ENCODE data around the gene ANK3. TPM values are rescaled to one million over a fixed set of nuclear protein-coding genes. Genes with fewer than 3 reads are reported as not detected.

ANK3 gene
- total RNA-seq, 2 donors from 2014 or later, result 46.0 to 47.8 TPM

DNA sequence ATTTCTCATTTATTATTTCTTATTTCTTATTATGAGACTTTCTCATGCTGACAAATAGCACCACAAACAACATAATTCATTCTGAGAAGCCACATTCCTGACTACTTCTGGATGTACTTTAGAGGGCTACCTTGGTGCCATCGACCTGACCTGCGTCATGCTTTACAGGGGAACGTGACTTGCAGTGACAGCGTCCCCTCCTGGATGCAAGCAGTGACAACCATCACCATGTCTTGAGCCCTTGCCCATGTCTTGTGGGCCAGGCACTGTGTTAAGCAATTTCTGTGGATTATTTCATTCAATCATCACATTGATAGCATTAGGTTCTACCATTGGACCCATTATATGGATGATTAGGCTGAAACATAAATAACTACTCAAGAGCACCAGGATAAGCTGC is 137.0 kb downstream of the ANK3 start:
- intact Hi-C loops (cut with DNase I), result no loop called here
- H3K36me3 ChIP-seq, result no peaks in the 10 kb centered on the region
- no peaks in the 10 kb centered on the region for H3K27me3 ChIP-seq (replicated peaks; ENCODE audit: insufficient read depth)
- H3K4me1 ChIP-seq (replicated peaks), result no peaks in the 10 kb centered on the region
- no peaks in the 10 kb centered on the region for H3K9me3 ChIP-seq
- TF ChIP-seq, protein P1, sequence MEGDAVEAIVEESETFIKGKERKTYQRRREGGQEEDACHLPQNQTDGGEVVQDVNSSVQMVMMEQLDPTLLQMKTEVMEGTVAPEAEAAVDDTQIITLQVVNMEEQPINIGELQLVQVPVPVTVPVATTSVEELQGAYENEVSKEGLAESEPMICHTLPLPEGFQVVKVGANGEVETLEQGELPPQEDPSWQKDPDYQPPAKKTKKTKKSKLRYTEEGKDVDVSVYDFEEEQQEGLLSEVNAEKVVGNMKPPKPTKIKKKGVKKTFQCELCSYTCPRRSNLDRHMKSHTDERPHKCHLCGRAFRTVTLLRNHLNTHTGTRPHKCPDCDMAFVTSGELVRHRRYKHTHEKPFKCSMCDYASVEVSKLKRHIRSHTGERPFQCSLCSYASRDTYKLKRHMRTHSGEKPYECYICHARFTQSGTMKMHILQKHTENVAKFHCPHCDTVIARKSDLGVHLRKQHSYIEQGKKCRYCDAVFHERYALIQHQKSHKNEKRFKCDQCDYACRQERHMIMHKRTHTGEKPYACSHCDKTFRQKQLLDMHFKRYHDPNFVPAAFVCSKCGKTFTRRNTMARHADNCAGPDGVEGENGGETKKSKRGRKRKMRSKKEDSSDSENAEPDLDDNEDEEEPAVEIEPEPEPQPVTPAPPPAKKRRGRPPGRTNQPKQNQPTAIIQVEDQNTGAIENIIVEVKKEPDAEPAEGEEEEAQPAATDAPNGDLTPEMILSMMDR (IDR thresholded peaks at IDR 0.05), result no peak
- TF ChIP-seq POLR2A (IDR thresholded peaks at IDR 0.05) (no peak), POLR2AphosphoS5 (IDR thresholded peaks at IDR 0.05) (no peak)
- H3K4me3 ChIP-seq, result no peak overlapping the region
- no peak overlapping the region for H3K27ac ChIP-seq
- DNase-seq (ENCODE audit: low spot score), result no peak
- WGBS, result 92% methylated on average over 4 of the region's 4 CpGs

DNA sequence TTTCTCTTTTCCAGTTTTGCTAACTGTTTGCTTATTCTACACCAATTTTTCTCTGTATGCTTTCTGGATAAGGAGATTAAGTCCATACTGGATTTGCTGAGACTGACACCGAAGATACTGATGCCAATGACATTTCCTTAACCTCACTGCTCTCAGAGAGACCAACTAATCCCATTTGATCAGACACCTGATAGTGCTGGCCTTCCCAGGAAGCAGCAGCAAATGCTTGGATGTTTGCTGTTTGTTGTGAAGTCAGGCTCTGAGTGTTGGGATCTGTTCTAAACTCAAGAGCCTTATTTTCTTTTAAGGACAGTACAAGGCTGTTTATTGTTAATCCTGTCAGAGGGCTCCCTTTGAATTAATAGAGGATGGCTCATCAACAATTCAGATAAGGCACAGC is 143.3 kb downstream of the ANK3 start:
- no peaks in the 10 kb centered on the region for H3K4me1 ChIP-seq (replicated peaks)
- no peaks in the 10 kb centered on the region for H3K9me3 ChIP-seq
- TF ChIP-seq, protein P1 (IDR thresholded peaks at IDR 0.05), result no peak
- TF ChIP-seq POLR2A (IDR thresholded peaks at IDR 0.05) (no peak), POLR2AphosphoS5 (IDR thresholded peaks at IDR 0.05) (no peak)
- WGBS, result 48% methylated on average over 1 of the region's 1 CpG
- H3K36me3 ChIP-seq, result no peaks in the 10 kb centered on the region
- no peak overlapping the region for H3K27ac ChIP-seq
- no peak overlapping the region for H3K4me3 ChIP-seq
- intact Hi-C loops (cut with DNase I), result no loop called here
- no peak for DNase-seq (ENCODE audit: low spot score)
- H3K27me3 ChIP-seq (replicated peaks; ENCODE audit: insufficient read depth), result no peaks in the 10 kb centered on the region

- Histone ChIP-seq H3K36me3 (no peaks in the 10 kb centered on the region), H3K9me3 (no peaks in the 10 kb centered on the region), H3K27me3 (replicated peaks; ENCODE audit: insufficient read depth) (no peaks in the 10 kb centered on the region), H3K4me1 (replicated peaks) (no peaks in the 10 kb centered on the region), H3K4me3 (no peak overlapping the region), H3K27ac (no peak overlapping the region)
- DNase-seq (ENCODE audit: low spot score), result no peak
- WGBS, result 78% methylated on average over 1 of the region's 1 CpG
- intact Hi-C loops (cut with DNase I), result loop anchor here (2.0 kb wide), 1 partner anchor 198 kb away; no protein-coding TSS in a partner anchor
- TF ChIP-seq POLR2A (IDR thresholded peaks at IDR 0.05) (no peak), POLR2AphosphoS5 (IDR thresholded peaks at IDR 0.05) (no peak)
- TF ChIP-seq, protein P1 (IDR thresholded peaks at IDR 0.05), result no peak
These were observed 150.4 kb downstream of the ANK3 start for GRCh38 chr10:60239228-60239627.

GRCh38 chr10:60238759-60239100 is 150.9 kb downstream of the ANK3 start:
- intact Hi-C loops (cut with DNase I), result loop anchor here (2.0 kb wide), 1 partner anchor 198 kb away; no protein-coding TSS in a partner anchor
- H3K36me3 ChIP-seq, result no peaks in the 10 kb centered on the region
- no peaks in the 10 kb centered on the region for H3K27me3 ChIP-seq (replicated peaks; ENCODE audit: insufficient read depth)
- no peak overlapping the region for H3K4me3 ChIP-seq
- H3K4me1 ChIP-seq (replicated peaks), result no peaks in the 10 kb centered on the region
- no peak for DNase-seq (ENCODE audit: low spot score)
- H3K9me3 ChIP-seq, result no peaks in the 10 kb centered on the region
- H3K27ac ChIP-seq, result no peak overlapping the region
- TF ChIP-seq POLR2AphosphoS5 (IDR thresholded peaks at IDR 0.05), result no peak
- no peak for TF ChIP-seq POLR2A (IDR thresholded peaks at IDR 0.05)
- TF ChIP-seq, protein P1 (IDR thresholded peaks at IDR 0.05), result no peak

GRCh38 chr10:60237977-60238758 is 151.5 kb downstream of the ANK3 start:
- DNase-seq (ENCODE audit: low spot score), result peak; percentile 34
- H3K9me3 ChIP-seq, result no peaks in the 10 kb centered on the region
- TF ChIP-seq, protein P1 (IDR thresholded peaks at IDR 0.05), result peak in 2 of 4 experiments; percentile 30 to 42
- TF ChIP-seq POLR2A (IDR thresholded peaks at IDR 0.05), result no peak
- TF ChIP-seq POLR2AphosphoS5 (IDR thresholded peaks at IDR 0.05), result no peak
- WGBS, result 32% methylated on average over 6 of the region's 6 CpGs
- intact Hi-C loops (cut with DNase I), result loop anchor here (2.0 kb wide), 1 partner anchor 199 kb away; no protein-coding TSS in a partner anchor
- no peak overlapping the region for H3K4me3 ChIP-seq
- no peaks in the 10 kb centered on the region for H3K4me1 ChIP-seq (replicated peaks)
- H3K27ac ChIP-seq, result no peak overlapping the region
- no peaks in the 10 kb centered on the region for H3K36me3 ChIP-seq
- H3K27me3 ChIP-seq (replicated peaks; ENCODE audit: insufficient read depth), result no peaks in the 10 kb centered on the region
